HepG2 (cell line): ENCODE results near the gene SFI1.

Experiments
- CBX5 ChIP-seq: sonication (generic); formaldehyde crosslinking; IDR thresholded peaks from 2 replicates; pipeline ENCODE4 v1.4.0; 2020; ENCODE audit warnings: missing genetic modification reagents, borderline replicate concordance
- CTCF ChIP-seq: sonication (generic); formaldehyde crosslinking; IDR thresholded peaks from 2 replicates; pipeline ENCODE4 v1.5.0; 2020; ENCODE audit warnings: mild to moderate bottlenecking, missing genetic modification reagents, moderate library complexity
- ZNF253 ChIP-seq: sonication (generic); formaldehyde crosslinking; IDR thresholded peaks from 2 replicates; pipeline ENCODE4 v1.8.0; 2022; ENCODE audit warnings: mild to moderate bottlenecking, missing genetic modification reagents, borderline replicate concordance
- ZNF337 ChIP-seq: sonication (generic); formaldehyde crosslinking; IDR thresholded peaks from 2 replicates; pipeline ENCODE4 v1.5.1; 2020; ENCODE audit warnings: missing genetic modification reagents, low read depth, mild to moderate bottlenecking, borderline replicate concordance

DNA sequence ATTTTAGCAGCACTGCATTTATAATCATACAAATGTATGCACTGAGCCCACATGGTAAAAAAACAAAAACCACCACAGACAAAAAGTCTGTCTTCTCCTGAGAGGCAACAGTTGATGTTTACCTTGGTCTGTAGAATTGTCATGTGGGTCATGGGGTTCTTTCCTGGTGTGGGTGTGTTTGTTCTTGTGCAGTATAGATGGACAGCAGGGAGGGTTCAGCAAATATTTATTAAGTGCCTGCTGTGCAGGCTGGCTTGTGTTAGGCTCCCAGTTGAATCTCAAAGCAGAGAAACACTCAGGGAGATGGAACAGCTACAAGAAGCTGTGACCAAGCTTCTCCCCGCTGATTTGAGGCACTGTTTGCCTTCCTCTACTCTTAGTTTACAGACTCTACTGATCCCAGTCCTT is 83.5 kb downstream of the SFI1 start:
- peak; percentile 45; the same call in 1 of the 2 replicates for TF ChIP-seq CBX5 (CRISPR knock-in tag)
- no peak for TF ChIP-seq ZNF253
- no peak for TF ChIP-seq CTCF (CRISPR knock-in tag)
- no peak for TF ChIP-seq ZNF337 (CRISPR knock-in tag)
